Embryonic facial prominence (tissue), 1 donor: Measurements from ENCODE around the gene COQ8A.

Experiments
- DNase-seq: peaks from one replicate; pipeline ENCODE4 v3.0.0-alpha.2; 2016; ENCODE audit errors: extremely low spot score

The COQ8A gene

DNA sequence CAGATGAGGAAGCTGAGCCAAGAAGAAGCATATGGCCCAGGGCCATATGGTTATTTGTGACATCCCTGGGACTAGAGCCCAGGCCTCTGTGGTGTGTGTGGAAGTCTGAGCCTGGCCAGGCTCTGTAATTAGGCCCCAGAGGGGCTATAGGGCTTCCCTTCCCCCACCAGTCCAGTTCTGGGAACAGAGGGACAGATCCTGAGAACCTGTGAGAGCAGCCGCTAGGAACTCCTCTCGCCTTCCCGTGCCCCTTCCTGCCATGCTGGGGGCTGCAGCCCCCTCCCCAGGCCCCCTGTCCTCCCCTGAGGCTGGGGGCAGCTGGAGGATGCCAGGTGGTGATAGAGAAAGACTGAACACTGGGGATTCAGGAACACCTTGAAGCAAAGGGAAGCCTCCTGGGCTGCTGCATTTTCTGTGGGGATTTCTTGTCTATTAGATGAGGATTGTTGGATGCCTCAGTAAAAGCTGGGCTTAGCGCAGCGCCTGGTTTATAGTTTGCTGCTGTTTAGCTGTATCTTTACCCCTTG, 33.3 kb downstream of the COQ8A start:
- DNase-seq = no peak

DNA sequence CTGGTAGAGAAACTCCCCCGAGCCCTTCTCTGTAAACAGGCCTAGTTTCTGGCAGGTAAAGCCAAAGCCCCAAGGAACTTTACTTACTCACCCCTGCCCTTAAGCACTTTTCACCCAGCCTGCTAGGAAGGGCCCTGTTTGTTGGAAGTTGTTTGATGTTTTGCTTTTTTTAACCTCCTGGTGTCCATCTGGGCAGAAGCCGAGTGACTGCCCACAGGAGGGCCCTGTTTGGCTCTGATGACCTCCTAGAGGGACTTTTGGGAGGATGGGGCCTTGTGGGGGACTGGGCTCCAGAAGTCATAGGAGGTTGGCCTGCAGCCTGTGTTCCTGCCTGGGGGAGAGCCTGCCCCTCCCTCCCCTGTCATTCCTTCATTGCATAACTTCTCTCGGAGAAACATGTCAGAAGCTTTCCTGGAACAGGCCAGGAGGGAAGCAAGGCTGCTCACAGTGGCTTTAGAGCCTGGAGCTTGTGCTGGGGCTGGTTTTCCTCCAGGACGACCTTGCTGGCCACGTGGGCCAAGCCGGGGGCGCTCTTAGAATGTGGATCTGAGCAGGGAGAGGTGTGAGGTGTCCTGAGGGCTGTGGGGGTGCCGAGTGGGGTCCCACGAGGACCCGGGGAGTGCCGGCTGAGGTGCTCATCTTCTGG, 33.9 kb downstream of the COQ8A start:
- DNase-seq = no peak

DNA sequence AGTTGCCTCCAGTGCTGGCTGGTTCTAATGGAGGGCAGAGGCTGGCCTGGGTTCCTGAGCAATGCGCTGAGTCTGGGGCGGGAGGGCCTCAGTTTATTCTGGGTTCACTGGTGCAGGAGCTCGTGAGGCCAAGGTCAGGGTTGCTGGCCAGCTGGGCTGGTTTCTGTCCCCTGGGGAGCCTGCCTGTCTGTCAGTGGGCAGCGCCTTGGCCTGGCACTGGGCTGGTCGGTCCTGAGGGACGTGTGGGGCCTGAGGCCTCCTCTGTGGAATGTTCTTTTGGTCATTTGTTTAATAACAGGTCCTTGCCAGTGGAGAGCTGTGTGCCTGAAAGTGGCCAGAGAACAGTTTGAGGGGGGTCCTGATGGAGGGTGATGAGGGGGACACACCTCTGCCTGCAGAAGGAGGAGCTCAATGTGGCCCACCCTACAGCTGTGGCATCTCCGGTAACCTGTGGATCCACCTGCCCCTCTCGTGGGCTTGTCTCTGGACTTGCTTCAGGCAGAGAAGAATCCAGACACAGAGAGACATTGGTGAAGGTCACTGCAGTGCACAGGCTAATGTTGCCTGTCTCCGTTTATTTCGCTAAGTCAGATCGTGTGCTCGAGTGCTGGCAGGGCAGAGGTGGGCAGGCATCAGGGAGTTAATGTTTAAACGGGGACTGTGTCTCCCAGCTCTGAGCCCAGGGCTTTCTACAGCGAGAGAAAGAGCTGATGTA, 34.6 kb downstream of the COQ8A start:
- DNase-seq = no peak

DNA sequence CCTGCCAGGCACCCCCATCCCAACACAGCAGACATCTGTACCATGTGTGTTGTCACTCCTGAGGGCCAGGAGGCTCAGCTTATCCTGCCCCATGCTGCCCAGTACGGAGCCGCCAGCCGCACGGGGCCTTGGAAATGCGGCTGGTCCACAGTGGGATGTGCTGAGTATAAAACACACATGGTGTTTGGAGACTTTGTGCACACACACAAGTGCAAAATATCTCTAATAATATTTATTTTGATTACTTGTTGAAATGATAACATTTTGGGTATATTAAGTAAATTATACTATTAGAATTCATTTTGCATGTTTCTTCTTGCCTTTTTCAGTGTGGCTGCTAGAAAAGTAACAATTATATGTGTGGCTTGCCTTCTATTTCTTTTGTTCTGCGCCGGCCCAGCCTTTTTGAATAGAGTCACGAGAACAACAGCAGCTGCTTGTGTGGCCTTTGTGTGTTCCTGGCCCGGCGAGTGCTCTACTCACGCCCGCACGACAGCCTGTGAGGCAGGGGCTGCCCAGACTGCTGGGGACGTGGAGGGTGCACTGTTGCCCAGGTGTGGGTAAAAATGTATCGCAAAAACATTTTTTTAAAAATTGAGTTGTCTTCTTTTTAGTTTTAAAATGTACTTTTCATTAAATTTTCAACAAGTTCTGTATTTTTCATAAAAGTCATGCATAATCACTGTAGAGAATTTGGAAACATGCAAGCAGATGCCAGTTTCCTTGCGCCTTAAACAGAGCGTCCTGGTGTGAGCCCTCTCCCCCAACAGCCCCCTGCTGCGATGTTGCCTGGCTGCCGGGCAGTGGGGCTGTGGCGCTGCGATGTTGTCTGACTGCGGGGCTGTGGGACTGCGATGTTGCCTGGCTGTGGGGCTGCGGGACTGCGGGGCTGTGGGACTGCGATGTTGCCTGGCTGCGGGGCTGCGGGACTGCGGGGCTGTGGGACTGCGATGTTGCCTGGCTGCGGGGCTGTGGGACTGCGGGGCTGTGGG, 35.5 kb downstream of the COQ8A start:
- DNase-seq = no peak

DNA sequence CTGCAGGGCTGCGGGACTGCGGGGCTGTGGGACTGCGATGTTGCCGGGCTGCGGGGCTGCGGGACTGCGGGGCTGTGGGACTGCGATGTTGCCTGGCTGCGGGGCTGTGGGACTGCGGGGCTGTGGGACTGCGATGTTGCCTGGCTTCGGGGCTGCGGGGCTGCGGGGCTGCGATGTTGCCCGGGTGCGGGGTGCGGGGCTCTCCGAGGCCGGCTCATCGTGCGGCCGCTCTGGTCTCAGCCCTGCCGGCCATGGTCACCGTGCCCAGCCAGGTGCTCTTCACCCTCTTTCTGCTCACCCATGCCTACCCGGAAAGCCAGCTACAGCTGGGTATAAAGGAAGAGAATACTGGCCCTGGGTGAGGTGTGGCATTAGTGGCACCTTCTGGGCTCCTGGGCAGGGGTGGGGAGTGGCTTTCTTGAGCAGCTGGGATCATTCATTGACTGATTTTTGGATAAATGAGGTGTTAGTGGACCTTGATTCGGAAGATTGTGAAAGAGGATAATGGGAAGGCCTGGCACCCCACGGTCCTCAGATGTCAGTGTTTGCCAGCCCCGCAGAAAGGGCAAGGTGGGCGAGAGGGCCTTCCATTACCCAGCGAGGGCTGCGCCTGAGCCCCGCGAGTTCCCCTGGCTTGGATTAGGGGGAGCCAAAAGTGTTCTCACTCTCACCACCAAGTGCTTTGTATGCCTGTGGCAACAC, 36.3 kb downstream of the COQ8A start:
- no peak for DNase-seq

DNA sequence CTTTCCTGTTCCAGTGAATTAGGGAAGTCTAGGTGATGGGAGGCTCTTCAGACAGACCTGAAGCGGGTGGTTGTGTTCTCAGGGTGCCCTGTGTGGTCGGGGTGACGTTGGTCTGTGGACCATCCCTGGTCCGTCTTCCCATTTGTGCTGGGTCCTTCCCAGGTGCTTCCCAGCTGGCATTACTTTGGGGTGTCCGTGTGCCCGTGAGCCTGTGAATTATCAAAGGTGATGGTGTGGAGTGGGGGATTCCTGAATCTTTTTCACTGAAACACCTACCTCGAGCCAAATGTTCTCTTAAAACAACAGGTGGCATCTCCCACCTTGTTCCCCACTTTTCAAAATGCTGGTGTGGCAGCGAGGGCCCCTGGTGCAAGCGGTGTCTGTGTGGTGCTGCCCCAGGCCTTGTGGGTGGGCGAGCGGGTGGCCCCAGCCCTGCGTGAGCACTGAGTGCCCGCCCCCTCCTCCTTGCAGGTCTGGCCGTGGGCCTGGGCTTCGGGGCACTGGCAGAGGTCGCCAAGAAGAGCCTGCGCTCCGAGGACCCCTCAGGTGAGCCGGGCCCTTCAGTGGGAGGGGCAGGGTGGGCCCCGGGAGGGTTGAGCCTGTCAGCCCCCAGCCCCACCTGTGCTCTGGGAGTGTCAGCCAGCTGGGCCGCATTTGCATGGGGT, 37.0 kb downstream of the COQ8A start:
- DNase-seq = no peak

DNA sequence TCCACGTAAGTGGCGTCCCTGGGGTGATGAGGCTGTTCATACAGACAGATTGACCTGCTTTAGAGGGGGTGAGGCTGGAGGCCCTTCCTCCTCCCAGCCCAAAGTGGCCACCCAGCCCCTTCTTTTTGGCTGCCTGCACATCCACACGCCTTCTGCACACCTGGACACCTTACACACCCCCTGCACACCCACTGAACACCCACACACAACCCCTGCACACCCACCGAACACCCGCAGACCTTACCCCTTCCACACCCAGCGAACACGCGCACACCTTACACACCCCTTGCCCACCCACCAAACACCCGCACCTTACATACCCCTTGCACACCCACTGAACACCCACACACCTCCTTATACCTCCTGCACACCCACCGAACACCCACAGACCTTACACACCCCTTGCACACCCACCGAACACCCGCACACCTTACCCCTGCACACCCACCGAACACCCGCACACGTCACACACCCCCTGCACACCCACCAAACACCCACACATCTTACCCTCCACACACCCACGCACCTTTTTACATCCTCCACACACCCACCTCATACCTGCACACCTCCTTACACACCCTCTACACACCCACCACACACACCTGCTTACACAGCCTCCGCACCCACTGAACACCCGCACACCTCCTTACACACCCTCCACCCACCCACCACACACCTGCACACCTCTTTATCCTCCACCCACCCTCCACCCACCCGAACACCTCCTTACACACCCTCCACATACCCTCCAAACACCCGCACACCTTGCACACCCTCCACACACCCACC, 37.7 kb downstream of the COQ8A start:
- no peak for DNase-seq

DNA sequence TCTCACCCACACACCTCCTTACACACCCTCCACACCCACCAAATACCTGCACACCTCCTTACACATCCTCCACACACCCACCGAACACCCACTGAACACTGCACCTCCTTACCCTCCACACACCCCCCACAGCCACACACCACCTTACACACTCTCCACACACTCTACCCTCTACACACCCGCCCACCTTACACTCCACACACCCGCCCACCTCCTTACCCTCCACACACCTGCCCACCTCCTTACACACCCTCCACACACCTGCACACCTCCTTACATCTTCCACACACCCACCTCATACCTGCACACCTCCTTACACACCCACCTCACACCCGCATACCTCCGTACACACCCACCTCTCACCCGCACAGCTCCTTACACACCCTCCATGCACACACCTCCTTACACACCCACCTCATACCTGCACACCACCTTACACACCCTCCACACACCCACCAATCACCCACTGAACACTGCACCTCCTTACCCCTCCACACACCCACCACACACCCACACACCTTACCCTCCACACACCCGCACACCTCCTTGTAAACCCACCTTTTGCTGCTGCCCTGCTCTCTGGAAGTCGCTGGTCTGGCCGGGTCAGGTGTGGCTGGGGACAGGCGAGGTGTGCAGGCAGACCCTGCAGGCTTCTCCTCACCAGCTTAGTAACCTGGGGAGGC, 38.5 kb downstream of the COQ8A start:
- no peak for DNase-seq

DNA sequence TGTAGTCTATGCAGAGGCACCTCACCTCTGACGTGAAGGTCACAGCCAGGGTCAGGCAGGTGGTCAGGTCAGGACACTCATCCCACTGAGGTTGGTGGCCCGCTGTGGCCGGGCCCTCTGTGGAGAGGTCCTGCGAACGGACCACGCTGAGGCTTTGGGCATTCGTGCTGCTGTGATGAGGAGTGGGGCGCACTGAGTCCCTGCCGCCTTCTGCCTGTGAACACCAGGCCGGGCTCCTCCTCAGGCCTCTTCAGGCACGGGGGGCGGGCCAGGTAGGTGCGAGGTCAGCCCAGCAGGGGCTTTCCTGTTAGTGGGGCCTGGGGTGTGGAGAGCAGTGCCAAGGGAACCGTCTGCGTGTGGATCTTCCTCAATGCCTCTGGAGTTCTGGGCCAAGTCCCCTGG, 39.0 kb downstream of the COQ8A start:
- DNase-seq = no peak

DNA sequence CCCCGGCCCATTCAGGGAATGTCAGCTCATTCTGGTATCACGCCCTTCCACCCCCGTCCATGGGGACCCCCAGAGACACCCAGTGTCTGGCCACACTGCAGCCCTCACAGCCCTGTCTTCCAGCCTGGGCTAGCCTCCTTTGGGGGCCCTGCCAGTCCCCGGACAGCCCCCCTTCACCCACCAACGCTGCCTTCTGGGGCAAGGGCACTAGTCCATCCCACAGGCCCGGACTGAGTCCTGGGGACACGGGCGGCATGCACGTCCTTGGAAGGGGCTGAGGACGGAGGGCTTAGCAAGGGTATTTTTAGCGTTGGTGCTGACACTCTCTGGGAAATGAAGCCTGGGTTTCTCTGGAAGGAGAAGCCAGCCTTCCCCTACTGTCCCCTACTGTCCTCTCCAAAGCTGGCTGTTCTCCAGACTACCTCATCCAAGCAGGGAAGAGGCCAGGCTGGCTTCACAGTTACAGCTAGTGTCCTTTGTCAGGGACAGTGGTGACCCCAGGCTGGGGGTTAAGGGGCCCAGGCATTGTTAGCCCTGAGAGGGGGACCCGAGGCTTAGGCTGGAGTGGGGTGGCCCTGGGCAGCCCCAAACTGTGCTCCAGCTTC, 39.5 kb downstream of the COQ8A start:
- no peak for DNase-seq

DNA sequence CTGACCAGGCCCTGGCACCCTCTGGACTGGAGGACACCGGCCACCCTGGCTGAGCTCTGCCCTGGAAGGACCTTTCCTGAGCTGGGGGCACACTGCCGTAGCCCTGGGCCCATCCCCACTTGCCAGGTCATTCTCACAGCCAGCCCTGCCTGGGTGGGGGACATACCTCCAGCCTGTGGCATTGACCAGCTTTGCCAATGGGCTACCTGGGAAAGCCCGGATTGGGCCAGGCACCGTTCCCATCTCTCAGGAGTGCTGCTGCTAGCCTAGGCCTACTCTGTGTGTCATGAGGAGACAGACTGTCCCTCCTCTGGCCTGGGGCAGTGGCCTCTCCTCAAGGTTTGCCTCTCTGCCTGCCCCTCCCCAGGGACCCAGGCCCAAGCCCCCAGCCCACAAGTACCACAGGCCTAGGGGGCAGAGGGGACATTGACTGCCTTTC, 40.0 kb downstream of the COQ8A start:
- DNase-seq = no peak

DNA sequence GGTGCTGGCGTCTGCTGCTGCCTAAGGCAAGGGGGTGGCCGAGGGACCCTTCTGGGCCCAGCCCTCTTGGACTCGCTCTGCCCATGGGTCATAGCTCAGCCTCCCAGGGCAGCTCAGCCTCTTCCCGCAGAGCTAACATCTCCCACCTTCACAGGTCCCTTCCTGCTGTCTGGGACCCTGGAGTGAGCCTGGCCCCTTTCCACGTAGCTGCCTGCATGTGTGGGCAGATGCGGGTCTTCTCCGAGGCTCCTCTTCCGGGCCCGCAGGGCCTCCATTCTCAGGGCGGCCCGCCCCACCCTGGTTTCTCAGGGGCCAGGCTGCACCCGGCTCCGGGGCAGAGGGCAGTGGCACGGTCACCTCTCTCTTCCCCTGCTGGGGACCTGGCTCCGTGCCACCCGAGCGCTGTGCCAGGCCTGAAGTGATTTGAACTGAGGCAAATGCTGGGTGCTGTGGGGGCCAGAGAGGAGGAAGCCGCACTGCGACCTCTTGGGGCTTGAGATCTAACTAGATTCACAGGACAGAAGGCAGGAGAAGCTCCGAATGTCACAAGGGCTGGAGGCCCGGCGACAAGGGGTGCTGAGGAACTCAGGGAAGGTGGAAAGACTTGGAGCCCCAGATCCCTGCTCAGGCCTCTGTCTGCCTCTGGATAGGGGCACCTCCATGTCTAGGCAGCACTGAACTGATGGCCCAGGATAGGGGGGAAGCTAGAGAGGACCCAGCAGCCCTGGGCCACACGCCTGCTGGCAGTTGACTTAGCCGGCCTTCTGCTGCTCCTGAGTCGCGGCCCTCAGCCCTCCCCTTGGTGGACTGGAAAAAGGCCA, 40.7 kb downstream of the COQ8A start:
- DNase-seq = no peak

DNA sequence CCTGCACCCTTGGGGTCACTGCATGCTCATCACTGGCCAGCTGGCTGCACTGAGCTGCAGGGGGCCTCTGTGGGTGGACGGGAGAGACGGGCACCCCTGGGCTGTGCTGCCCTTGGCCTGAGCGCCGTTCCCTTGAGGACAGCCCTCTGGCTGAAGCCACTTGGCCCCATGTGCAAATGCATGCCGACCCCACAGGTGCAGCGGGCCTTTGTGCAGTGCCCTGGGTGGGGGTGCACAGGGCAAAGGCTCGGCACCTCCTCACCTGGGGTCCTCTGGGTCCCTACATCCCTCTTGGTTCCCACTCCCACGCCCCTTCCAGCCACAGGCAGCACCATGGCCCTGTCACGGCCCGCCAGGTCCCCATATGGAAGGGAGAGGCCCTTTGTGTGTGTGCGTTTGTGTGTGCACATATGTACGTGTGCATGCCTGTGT, 41.3 kb downstream of the COQ8A start:
- no peak for DNase-seq

DNA sequence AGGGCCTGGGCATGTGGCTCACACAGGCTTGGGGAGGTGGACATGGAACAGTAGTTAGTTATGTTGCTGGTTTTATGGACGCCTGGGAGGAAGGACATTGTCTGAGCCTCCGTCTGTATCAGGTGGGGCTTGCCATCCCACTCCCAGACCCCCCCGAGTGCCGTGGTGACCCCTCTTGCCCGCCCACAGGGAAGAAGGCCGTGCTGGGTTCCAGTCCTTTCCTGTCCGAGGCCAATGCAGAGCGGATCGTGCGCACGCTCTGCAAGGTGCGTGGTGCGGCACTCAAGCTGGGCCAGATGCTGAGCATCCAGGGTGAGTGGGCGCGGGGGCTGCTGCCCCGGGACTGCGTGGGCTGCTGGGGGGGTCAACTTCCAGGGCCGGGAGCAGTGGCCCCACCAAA, 41.7 kb downstream of the COQ8A start:
- no peak for DNase-seq

DNA sequence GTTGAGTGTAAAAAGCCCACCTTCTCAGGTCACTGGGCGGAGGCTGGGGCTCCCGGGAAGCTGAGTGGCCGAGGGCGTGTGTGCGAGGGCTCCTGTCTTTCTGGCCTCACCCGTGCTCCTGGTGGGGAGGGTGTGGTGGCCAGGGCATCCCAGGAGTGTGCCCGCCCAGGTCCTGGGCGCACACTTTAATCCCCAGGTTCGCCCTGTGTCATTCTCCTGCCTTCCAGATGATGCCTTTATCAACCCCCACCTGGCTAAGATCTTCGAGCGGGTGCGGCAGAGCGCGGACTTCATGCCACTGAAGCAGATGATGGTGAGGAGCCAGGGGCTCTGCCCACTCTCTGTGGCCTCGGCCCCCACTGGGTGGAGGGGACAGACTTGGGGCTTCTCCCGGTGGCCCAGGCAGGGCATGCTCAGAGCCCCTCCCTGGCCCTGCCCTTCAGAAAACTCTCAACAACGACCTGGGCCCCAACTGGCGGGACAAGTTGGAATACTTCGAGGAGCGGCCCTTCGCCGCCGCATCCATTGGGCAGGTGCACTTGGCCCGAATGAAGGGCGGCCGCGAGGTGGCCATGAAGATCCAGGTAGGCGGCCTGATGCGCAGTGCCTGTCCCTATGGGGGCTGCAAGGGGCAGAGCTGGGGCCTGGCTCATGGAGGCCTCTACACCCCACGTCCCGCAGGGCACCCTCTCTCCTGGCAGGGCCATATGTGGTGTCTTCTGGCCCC, 42.5 kb downstream of the COQ8A start:
- DNase-seq = no peak

DNA sequence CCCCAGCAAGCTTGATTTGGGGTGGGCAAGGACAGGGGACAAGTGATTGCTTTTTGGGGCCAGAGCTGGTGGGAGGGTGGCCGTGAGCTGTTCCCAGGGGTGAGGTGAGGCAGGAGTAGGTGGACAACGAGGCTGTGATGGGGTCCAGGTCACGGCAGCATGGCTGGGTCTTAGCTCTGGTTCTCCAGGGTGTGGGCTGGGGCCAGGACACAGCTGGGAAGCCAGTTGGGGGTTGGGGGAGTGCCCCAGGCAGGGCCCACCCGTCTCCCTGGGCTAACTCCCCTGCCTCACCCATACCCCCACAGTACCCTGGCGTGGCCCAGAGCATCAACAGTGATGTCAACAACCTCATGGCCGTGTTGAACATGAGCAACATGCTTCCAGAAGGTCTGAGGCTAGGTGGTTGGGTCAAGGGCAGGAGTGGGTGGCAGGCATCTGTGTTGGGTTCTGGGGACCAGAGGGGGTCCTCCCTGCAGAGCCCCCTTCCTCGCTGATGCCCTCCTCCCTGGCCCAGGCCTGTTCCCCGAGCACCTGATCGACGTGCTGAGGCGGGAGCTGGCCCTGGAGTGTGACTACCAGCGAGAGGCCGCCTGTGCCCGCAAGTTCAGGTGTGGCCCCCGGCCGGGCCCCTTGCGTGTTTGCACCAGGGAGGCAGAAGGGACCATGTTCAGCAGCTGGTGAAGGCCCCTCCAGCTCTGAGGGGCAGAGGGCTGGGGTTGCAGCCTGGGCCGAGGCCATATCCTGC, 43.3 kb downstream of the COQ8A start:
- no peak for DNase-seq

DNA sequence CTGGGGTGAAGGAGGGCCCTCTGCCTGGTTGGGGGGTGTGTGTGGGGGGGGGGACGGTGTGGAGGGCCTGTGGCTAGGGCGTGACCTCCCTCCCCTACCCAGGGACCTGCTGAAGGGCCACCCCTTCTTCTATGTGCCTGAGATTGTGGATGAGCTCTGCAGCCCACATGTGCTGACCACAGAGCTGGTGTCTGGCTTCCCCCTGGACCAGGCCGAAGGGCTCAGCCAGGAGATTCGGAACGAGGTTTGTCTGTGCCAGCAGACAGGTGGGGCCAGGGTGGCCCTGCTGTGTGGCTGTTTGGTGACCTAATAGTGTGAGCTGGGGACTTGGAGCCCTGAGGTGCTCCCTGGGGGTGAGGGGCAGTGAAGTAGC, 43.9 kb downstream of the COQ8A start:
- no peak for DNase-seq
